WERI-Rb-1 (cell line): ENCODE data around the gene NPAS2.

ENCODE experiments used
- DNase-seq: peaks from one replicate; pipeline ENCODE4 v3.0.0-alpha.2; 2020
- H3K27ac ChIP-seq: fragments of 250-450 bp; sonication (Bioruptor Pico); 2 replicates; pipeline ENCODE4 v1.5.1; 2020; ENCODE audit warnings: mild to moderate bottlenecking, moderate library complexity
- H3K27me3 ChIP-seq: fragments of 250-450 bp; sonication (Bioruptor Pico); 2 replicates; pipeline ENCODE4 v1.5.1; 2021; ENCODE audit warnings: mild to moderate bottlenecking, low read depth, moderate library complexity; ENCODE audit not compliant: insufficient read depth, severe bottlenecking
- H3K36me3 ChIP-seq: fragments of 250-450 bp; sonication (Bioruptor Pico); 2 replicates; pipeline ENCODE4 v1.5.1; 2020; ENCODE audit warnings: mild to moderate bottlenecking, moderate library complexity
- H3K4me3 ChIP-seq: 2 replicates; pipeline ENCODE4 v1.5.1; 2011; ENCODE audit warnings: low read depth, mild to moderate bottlenecking, control low read depth, low read length
- H3K9me3 ChIP-seq: fragments of 250-450 bp; sonication (Bioruptor Pico); 2 replicates; pipeline ENCODE4 v1.5.1; 2021; ENCODE audit warnings: mild to moderate bottlenecking, moderate library complexity; ENCODE audit not compliant: severe bottlenecking
- CTCF ChIP-seq: IDR thresholded peaks from 2 replicates; pipeline ENCODE4 v1.5.1; 2011; ENCODE audit warnings: low read depth, mild to moderate bottlenecking, control low read depth, inconsistent platforms, low read length

The NPAS2 gene

GRCh38 chr2:100842241-100842922 is 22.4 kb downstream of the NPAS2 start:
- Histone ChIP-seq H3K4me3 (no peak overlapping the region), H3K36me3 (no peaks in the 10 kb centered on the region), H3K27ac (no peak overlapping the region), H3K9me3 (no peaks in the 10 kb centered on the region), H3K27me3 (no peaks in the 10 kb centered on the region)
- DNase-seq, result no peak
- TF ChIP-seq CTCF, result no peak

- H3K27me3 ChIP-seq, result peaks cover 3% of the 10 kb centered on the region
- H3K9me3 ChIP-seq, result no peaks in the 10 kb centered on the region
- no peak for TF ChIP-seq CTCF
- no peak overlapping the region for H3K27ac ChIP-seq
- H3K36me3 ChIP-seq, result no peaks in the 10 kb centered on the region
- DNase-seq, result no peak
- H3K4me3 ChIP-seq, result no peak overlapping the region
Measured at GRCh38 chr2:100844514-100844913, 24.6 kb downstream of the NPAS2 start.

- H3K27ac ChIP-seq, result no peak overlapping the region
- no peak for DNase-seq
Measured at GRCh38 chr2:100845141-100845991, 25.4 kb downstream of the NPAS2 start.

GRCh38 chr2:100846716-100847115 is 26.8 kb downstream of the NPAS2 start:
- Histone ChIP-seq H3K9me3 (no peaks in the 10 kb centered on the region), H3K27ac (no peak overlapping the region), H3K27me3 (peaks cover 3% of the 10 kb centered on the region), H3K36me3 (no peaks in the 10 kb centered on the region), H3K4me3 (no peak overlapping the region)
- DNase-seq, result no peak
- TF ChIP-seq CTCF, result no peak

More at GRCh38 chr2:100845141-100845991, 25.4 kb downstream of the NPAS2 start:
- H3K36me3 ChIP-seq, result no peaks in the 10 kb centered on the region
- no peaks in the 10 kb centered on the region for H3K9me3 ChIP-seq
- H3K27me3 ChIP-seq, result peaks cover 3% of the 10 kb centered on the region
- no peak overlapping the region for H3K4me3 ChIP-seq
- no peak for TF ChIP-seq CTCF

- DNase-seq, result no peak
- Histone ChIP-seq H3K27ac (no peak overlapping the region), H3K36me3 (no peaks in the 10 kb centered on the region), H3K4me3 (no peak overlapping the region), H3K9me3 (no peaks in the 10 kb centered on the region), H3K27me3 (peaks cover 14% of the 10 kb centered on the region)
- no peak for TF ChIP-seq CTCF
Measured at GRCh38 chr2:100852447-100852846, 32.5 kb downstream of the NPAS2 start.
